GM21423 (cell line): ENCODE measurements around the gene TECPR1.

Experiments
- ATAC-seq: cut with Tn5 transposase; IDR thresholded peaks from one replicate; pipeline ENCODE4 v1.9.1; 2021; ENCODE audit warnings: mild to moderate bottlenecking, moderate library complexity; ENCODE audit not compliant: unreplicated experiment

TECPR1 gene

DNA sequence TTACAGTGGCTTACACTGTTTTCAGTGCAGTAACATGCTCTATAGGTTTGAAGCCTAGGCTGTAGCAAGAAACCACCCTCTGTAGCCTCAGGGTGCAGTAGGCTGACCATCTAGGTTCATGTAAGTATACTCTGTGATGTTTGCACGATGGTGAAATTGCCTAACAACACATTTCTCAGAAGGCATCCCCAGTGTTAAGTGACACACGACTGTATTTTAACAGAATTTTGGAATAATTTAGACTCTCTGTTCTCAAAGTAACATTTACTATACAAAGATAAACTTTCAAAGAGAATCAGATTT is 85.4 kb downstream of the TECPR1 start:
- ATAC-seq = no peak

DNA sequence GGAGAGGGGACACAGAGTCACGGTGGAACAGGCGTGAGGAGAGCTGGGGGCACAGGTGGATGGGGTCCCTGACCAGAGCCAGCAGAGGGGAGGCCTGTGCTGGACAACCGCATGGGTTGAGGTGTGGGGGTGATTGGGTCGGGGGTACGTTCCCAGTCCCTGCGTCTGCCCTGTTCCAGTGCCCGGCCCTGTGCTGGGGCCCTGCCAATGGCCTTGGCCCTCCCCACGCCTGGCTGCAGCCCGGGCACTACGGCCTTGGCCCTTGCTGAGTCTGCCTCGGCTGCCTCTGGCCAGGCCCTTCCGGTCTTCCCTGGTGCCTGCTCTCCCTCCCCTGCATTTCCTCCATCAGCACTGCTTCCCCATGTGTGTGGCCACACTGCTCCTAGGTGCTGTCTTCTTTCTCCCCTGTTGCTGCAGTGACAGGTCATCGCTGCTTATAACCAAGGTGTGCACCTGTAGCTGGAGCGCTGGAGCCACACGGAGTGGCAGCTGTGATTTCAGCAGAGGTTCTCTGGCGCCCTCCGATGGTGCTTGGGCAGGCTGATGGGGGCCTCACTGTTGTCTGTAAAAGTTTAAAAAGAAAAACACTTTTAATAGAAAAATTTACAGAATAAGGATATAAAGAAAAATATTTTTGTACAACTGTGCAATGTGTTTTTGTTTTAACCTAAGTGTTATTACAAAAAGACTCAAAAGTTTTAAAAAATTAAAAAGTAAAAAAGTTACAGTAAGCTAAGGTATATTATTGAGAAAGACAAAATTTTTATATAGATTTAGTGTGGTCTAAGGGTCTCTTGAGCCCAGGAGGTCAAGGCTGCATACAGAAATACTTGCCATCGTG is 86.0 kb downstream of the TECPR1 start:
- ATAC-seq = peak; percentile 66
